Chondrocyte (in vitro differentiated cells): ENCODE results near the gene CYP8B1. TPM values are rescaled to one million over a fixed set of nuclear protein-coding genes. Genes with fewer than 3 reads are reported as not detected.

Source experiments
- DNase-seq: peaks from one replicate; pipeline ENCODE4 v3.0.0; 2021; ENCODE audit warnings: mixed read lengths, low spot score
- H3K27ac Mint-ChIP-seq: one replicate; pipeline ENCODE4 v1.8.0; 2021; ENCODE audit warnings: mild to moderate bottlenecking, moderate library complexity, mixed read lengths; ENCODE audit not compliant: unreplicated experiment
- H3K27me3 Mint-ChIP-seq: 2 replicates; pipeline ENCODE4 v1.8.0; 2021; ENCODE audit warnings: low read depth, mixed read lengths
- H3K36me3 Mint-ChIP-seq: 2 replicates; pipeline ENCODE4 v1.8.0; 2021; ENCODE audit warnings: low read depth, mixed read lengths
- H3K4me1 Mint-ChIP-seq: 2 replicates; pipeline ENCODE4 v1.8.0; 2021; ENCODE audit warnings: low read depth, mild to moderate bottlenecking, mixed read lengths
- H3K4me3 Mint-ChIP-seq: one replicate; pipeline ENCODE4 v1.8.0; 2021; ENCODE audit warnings: mild to moderate bottlenecking, moderate library complexity, mixed read lengths; ENCODE audit not compliant: unreplicated experiment
- H3K9me3 Mint-ChIP-seq: 2 replicates; pipeline ENCODE4 v1.8.0; 2021; ENCODE audit warnings: low read depth, mixed read lengths
- CTCF ChIP-seq: fragments of 200-600 bp; sonication (generic); IDR thresholded peaks from 2 replicates; pipeline ENCODE4 v1.5.0; 2021; ENCODE audit warnings: antibody characterized with exemption, mild to moderate bottlenecking, moderate library complexity
- total RNA-seq: library from RNA; stranded (reverse); gene quantifications from 3 replicates; pipeline ENCODE4 v1.2.1, GENCODE V29; 2021

CYP8B1 gene
- total RNA-seq, 1 donor from 2014 or later = not detected

GRCh38 chr3:42902257-42902656 lies 26.6 kb upstream of the CYP8B1 start:
- peaks cover 11% of the 10 kb centered on the region for H3K9me3 Mint-ChIP-seq
- peaks cover 31% of the 10 kb centered on the region for H3K27me3 Mint-ChIP-seq
- no peak overlapping the region for H3K27ac Mint-ChIP-seq
- H3K4me3 Mint-ChIP-seq = no peak overlapping the region
- no peak for TF ChIP-seq CTCF
- no peak for DNase-seq
- no peaks in the 10 kb centered on the region for H3K36me3 Mint-ChIP-seq
- H3K4me1 Mint-ChIP-seq = no peaks in the 10 kb centered on the region

- peaks cover 23% of the 10 kb centered on the region for H3K27me3 Mint-ChIP-seq
- H3K9me3 Mint-ChIP-seq = peaks cover 11% of the 10 kb centered on the region
- no peak overlapping the region for H3K4me3 Mint-ChIP-seq
- no peaks in the 10 kb centered on the region for H3K4me1 Mint-ChIP-seq
- TF ChIP-seq CTCF = no peak
- H3K27ac Mint-ChIP-seq = no peak overlapping the region
- H3K36me3 Mint-ChIP-seq = no peaks in the 10 kb centered on the region
- no peak for DNase-seq
Measured at GRCh38 chr3:42901073-42901415, 25.4 kb upstream of the CYP8B1 start.

GRCh38 chr3:42900226-42901072 lies 24.8 kb upstream of the CYP8B1 start:
- TF ChIP-seq CTCF = no peak
- no peak overlapping the region for H3K4me3 Mint-ChIP-seq
- no peaks in the 10 kb centered on the region for H3K36me3 Mint-ChIP-seq
- no peak overlapping the region for H3K27ac Mint-ChIP-seq
- DNase-seq = no peak
- H3K4me1 Mint-ChIP-seq = no peaks in the 10 kb centered on the region
- peaks cover 23% of the 10 kb centered on the region for H3K27me3 Mint-ChIP-seq
- peaks cover 11% of the 10 kb centered on the region for H3K9me3 Mint-ChIP-seq

GRCh38 chr3:42898896-42899675 lies 23.4 kb upstream of the CYP8B1 start:
- H3K4me3 Mint-ChIP-seq = no peak overlapping the region
- H3K27ac Mint-ChIP-seq = no peak overlapping the region
- no peaks in the 10 kb centered on the region for H3K36me3 Mint-ChIP-seq
- H3K9me3 Mint-ChIP-seq = peaks cover 8% of the 10 kb centered on the region
- no peaks in the 10 kb centered on the region for H3K4me1 Mint-ChIP-seq
- DNase-seq = no peak
- H3K27me3 Mint-ChIP-seq = peaks cover 21% of the 10 kb centered on the region
- TF ChIP-seq CTCF = no peak

GRCh38 chr3:42895580-42895868 lies 19.8 kb upstream of the CYP8B1 start:
- no peak for DNase-seq
- no peak for TF ChIP-seq CTCF
- no peak overlapping the region for H3K27ac Mint-ChIP-seq
- H3K36me3 Mint-ChIP-seq = no peaks in the 10 kb centered on the region
- no peaks in the 10 kb centered on the region for H3K9me3 Mint-ChIP-seq
- no peaks in the 10 kb centered on the region for H3K4me1 Mint-ChIP-seq
- H3K4me3 Mint-ChIP-seq = no peak overlapping the region
- H3K27me3 Mint-ChIP-seq = peaks cover 7% of the 10 kb centered on the region
